ENCODE results near the gene HOXD12. TPM values are rescaled to one million over a fixed set of nuclear protein-coding genes. Genes with fewer than 3 reads are reported as not detected.

Gene HOXD12
- total RNA-seq, 1 experiment from 2014 or later = 0.13 TPM

DNA sequence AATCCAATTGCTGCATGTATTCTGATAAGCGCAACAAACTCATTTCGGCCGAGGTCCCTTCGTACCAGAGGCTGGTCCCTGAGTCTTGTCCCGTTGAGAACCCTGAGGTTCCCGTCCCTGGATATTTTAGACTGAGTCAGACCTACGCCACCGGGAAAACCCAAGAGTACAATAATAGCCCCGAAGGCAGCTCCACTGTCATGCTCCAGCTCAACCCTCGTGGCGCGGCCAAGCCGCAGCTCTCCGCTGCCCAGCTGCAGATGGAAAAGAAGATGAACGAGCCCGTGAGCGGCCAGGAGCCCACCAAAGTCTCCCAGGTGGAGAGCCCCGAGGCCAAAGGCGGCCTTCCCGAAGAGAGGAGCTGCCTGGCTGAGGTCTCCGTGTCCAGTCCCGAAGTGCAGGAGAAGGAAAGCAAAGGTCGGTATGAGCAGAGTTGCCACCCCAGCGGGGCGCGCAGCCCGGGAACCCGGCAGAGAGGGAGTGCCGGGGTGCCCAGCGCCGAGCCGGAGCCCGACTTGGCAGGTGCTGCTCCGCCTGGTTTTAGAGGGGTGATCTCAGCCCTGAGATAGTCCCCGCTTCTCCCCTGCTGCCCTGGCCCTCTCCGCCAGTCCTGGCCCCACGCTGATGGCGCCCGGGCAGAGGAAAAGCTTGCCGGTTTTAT lies 17.7 kb downstream of the HOXD12 start:
- Histone ChIP-seq H3K27ac (ENCODE audit: low read length) (no peak overlapping the region), H3K36me3 (ENCODE audit: control insufficient read depth, insufficient read depth, low read length) (no peaks in the 10 kb centered on the region), H3K27me3 (ENCODE audit: control insufficient read depth, insufficient read depth, low read length) (peaks cover 2% of the 10 kb centered on the region; the same call in 1 of the 2 replicates), H3K9me3 (ENCODE audit: control insufficient read depth, insufficient read depth, low read depth, low read length) (no peaks in the 10 kb centered on the region), H3K4me3 (ENCODE audit: low read depth in 2 of 2, low read length in 2 of 2) (no peak overlapping the region), H3K4me1 (ENCODE audit: control insufficient read depth, insufficient read depth, low read length) (no peaks in the 10 kb centered on the region)
- POLR2A ChIA-PET = no interaction called here
- ATAC-seq (no peak), DNase-seq (ENCODE audit: low read depth, low spot score) (no peak)
- no peak for TF ChIP-seq POLR2AphosphoS5 (IDR thresholded peaks at IDR 0.05; ENCODE audit: low read depth, low read length)
- no peak for TF ChIP-seq TCF7L2 (IDR thresholded peaks at IDR 0.05; ENCODE audit: low read depth, low read length)
- TF ChIP-seq SIN3A (IDR thresholded peaks at IDR 0.05; ENCODE audit: borderline replicate concordance, insufficient read depth, low read depth, low read length) = no peak
- TF ChIP-seq, protein P1, sequence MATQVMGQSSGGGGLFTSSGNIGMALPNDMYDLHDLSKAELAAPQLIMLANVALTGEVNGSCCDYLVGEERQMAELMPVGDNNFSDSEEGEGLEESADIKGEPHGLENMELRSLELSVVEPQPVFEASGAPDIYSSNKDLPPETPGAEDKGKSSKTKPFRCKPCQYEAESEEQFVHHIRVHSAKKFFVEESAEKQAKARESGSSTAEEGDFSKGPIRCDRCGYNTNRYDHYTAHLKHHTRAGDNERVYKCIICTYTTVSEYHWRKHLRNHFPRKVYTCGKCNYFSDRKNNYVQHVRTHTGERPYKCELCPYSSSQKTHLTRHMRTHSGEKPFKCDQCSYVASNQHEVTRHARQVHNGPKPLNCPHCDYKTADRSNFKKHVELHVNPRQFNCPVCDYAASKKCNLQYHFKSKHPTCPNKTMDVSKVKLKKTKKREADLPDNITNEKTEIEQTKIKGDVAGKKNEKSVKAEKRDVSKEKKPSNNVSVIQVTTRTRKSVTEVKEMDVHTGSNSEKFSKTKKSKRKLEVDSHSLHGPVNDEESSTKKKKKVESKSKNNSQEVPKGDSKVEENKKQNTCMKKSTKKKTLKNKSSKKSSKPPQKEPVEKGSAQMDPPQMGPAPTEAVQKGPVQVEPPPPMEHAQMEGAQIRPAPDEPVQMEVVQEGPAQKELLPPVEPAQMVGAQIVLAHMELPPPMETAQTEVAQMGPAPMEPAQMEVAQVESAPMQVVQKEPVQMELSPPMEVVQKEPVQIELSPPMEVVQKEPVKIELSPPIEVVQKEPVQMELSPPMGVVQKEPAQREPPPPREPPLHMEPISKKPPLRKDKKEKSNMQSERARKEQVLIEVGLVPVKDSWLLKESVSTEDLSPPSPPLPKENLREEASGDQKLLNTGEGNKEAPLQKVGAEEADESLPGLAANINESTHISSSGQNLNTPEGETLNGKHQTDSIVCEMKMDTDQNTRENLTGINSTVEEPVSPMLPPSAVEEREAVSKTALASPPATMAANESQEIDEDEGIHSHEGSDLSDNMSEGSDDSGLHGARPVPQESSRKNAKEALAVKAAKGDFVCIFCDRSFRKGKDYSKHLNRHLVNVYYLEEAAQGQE (IDR thresholded peaks at IDR 0.05; ENCODE audit: insufficient read depth in 1 of 2, low read depth in 2 of 2, low read length in 1 of 2) = no peak
- TF ChIP-seq, protein P2, sequence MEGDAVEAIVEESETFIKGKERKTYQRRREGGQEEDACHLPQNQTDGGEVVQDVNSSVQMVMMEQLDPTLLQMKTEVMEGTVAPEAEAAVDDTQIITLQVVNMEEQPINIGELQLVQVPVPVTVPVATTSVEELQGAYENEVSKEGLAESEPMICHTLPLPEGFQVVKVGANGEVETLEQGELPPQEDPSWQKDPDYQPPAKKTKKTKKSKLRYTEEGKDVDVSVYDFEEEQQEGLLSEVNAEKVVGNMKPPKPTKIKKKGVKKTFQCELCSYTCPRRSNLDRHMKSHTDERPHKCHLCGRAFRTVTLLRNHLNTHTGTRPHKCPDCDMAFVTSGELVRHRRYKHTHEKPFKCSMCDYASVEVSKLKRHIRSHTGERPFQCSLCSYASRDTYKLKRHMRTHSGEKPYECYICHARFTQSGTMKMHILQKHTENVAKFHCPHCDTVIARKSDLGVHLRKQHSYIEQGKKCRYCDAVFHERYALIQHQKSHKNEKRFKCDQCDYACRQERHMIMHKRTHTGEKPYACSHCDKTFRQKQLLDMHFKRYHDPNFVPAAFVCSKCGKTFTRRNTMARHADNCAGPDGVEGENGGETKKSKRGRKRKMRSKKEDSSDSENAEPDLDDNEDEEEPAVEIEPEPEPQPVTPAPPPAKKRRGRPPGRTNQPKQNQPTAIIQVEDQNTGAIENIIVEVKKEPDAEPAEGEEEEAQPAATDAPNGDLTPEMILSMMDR (IDR thresholded peaks at IDR 0.05) = no peak
- BruUV-seq (replicated peaks) = no TSS peak
- intact Hi-C loops (cut with micrococcal nuclease; ENCODE audit: unreplicated experiment) = no loop called here
- in situ Hi-C loops (cut with HindIII; ENCODE audit: low pct_unique_long_range_greater_than_20kb, low sequenced_read_pairs) = no loop called here
- CTCF ChIA-PET = interaction anchor here (0.6 kb wide), 1 partner anchor 312 kb away, joined by 3 read pairs; no protein-coding TSS in a partner anchor

DNA sequence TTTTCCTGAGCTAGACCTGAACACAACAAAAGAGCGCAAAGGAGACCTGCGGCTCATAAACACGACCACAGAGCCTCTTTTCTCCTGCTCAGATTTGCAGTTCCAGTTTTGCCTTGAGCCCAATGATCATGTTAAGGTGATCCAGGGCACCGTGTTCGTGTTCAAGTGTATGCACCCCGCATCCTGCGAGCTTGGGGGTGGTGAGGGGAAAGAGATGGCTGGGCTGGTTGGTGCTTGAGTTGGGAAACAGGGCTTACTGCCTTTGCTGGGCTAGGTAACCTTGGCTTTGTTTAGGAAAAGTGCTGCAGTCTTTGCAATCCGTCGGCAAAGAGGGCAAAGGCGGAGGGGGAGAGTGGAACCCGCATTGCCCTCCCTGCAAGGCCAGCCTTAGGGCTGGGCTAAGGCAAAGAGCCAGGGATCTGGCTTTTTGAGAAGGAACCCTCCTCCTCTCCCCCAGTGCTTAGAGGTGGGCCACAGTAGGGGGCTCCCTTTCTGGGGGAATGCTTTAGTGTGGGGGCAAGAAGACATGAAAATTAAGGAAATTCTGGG lies 18.3 kb downstream of the HOXD12 start:
- intact Hi-C loops (cut with micrococcal nuclease; ENCODE audit: unreplicated experiment) (no loop called here), in situ Hi-C loops (cut with HindIII; ENCODE audit: low pct_unique_long_range_greater_than_20kb, low sequenced_read_pairs) (no loop called here)
- H3K27me3 ChIP-seq (ENCODE audit: control insufficient read depth, insufficient read depth, low read length) = peaks cover 2% of the 10 kb centered on the region; the same call in 1 of the 2 replicates
- POLR2A ChIA-PET = no interaction called here
- TF ChIP-seq, protein P2 (IDR thresholded peaks at IDR 0.05) = no peak
- TF ChIP-seq POLR2AphosphoS5 (IDR thresholded peaks at IDR 0.05; ENCODE audit: low read depth, low read length) (no peak), TCF7L2 (IDR thresholded peaks at IDR 0.05; ENCODE audit: low read depth, low read length) (no peak), SIN3A (IDR thresholded peaks at IDR 0.05; ENCODE audit: borderline replicate concordance, insufficient read depth, low read depth, low read length) (no peak)
- TF ChIP-seq, protein P1 (IDR thresholded peaks at IDR 0.05; ENCODE audit: insufficient read depth in 1 of 2, low read depth in 2 of 2, low read length in 1 of 2) = no peak
- H3K4me3 ChIP-seq (ENCODE audit: low read depth in 2 of 2, low read length in 2 of 2) = no peak overlapping the region
- no TSS peak for BruUV-seq (replicated peaks)
- H3K4me1 ChIP-seq (ENCODE audit: control insufficient read depth, insufficient read depth, low read length) = no peaks in the 10 kb centered on the region
- DNase-seq (ENCODE audit: low read depth, low spot score) (no peak), ATAC-seq (no peak)
- H3K36me3 ChIP-seq (ENCODE audit: control insufficient read depth, insufficient read depth, low read length) = no peaks in the 10 kb centered on the region
- H3K27ac ChIP-seq (ENCODE audit: low read length) = no peak overlapping the region
- CTCF ChIA-PET = interaction anchor here (0.6 kb wide), 1 partner anchor 312 kb away, joined by 3 read pairs; no protein-coding TSS in a partner anchor
- H3K9me3 ChIP-seq (ENCODE audit: control insufficient read depth, insufficient read depth, low read depth, low read length) = no peaks in the 10 kb centered on the region

All from Panc1 (cell line).